ENCODE results near the gene UBASH3A.

DNA sequence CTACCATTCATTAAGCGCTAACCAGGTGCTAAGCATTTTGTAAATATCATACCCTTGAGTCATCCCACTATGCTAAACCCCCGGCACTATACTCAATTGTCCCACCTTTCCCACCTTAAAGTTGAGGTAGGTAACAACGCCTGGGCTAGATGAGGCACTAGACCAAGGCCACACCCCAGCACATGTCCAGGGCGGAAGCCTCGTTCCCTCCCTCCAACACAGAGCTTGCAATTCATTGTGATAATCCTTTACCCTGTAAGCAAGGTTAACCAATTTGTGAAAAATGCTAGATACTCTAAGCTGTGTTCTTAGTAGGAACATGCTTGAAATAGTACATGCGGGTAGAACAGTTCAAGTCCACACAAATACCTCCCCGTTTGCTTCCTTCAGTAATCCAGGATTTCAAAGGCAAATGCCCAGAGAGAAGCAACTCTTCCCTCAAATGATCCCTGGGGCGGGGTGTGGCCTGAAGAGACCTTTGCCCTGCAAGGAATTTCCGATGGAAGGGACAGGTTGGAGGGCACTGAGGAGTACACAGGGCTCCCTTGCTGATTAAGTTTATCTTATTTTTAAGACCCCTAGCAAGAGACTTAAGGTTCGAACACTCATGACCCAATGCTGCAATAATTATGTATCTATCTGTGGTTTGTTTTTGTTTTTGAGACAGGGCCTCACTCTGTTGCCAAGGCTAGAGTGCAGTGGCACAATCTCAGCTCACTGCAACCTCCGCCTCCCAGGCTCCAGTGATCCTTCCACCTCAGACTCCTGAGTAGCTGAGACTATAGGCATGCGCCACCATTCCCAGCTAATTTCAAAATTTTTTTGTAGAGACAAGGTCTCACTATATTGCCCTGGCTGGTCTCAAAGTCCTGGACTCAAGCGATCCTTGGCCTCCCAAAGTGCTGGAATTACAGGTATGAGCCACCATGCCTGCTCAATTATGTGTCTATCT is 89.7 kb downstream of the UBASH3A start:
- TF ChIP-seq, protein P1, sequence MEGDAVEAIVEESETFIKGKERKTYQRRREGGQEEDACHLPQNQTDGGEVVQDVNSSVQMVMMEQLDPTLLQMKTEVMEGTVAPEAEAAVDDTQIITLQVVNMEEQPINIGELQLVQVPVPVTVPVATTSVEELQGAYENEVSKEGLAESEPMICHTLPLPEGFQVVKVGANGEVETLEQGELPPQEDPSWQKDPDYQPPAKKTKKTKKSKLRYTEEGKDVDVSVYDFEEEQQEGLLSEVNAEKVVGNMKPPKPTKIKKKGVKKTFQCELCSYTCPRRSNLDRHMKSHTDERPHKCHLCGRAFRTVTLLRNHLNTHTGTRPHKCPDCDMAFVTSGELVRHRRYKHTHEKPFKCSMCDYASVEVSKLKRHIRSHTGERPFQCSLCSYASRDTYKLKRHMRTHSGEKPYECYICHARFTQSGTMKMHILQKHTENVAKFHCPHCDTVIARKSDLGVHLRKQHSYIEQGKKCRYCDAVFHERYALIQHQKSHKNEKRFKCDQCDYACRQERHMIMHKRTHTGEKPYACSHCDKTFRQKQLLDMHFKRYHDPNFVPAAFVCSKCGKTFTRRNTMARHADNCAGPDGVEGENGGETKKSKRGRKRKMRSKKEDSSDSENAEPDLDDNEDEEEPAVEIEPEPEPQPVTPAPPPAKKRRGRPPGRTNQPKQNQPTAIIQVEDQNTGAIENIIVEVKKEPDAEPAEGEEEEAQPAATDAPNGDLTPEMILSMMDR (IDR thresholded peaks at IDR 0.05; ENCODE audit: low read length): no peak
- TF ChIP-seq EZH2 (IDR thresholded peaks at IDR 0.05; ENCODE audit: borderline replicate concordance, low read length): no peak
